Activated CD8-positive, alpha-beta memory T cell treated with anti-CD3 and anti-CD28 coated beads for 1 hour (primary cell): Measurements from ENCODE around the gene ALPK1.
A peak's percentile ranks its signal among the peaks of the same experiment; 100 is the strongest.
"Not testable (repeated sequence)": the region's sequence is repeated elsewhere in the genome, so short reads cannot be mapped to it uniquely, and the experiment has no call there.

Source experiments
- DNase-seq, 2 donors: peaks; one replicate each; pipeline ENCODE4 v3.0.0-alpha.2; 2020; ENCODE audit warnings: low read depth in 1 of 2; ENCODE audit errors: extremely low read depth in 1 of 2

The ALPK1 gene

GRCh38 chr4:112284166-112284565 is 13.0 kb upstream of the ALPK1 start:
- no peak for DNase-seq

- no peak for DNase-seq
Measured at GRCh38 chr4:112284662-112285411, 12.3 kb upstream of the ALPK1 start.

- no peak for DNase-seq
Measured at GRCh38 chr4:112287258-112287989, 9.7 kb upstream of the ALPK1 start.

GRCh38 chr4:112288455-112288854 is 8.7 kb upstream of the ALPK1 start:
- no peak for DNase-seq

- no peak for DNase-seq
Measured at GRCh38 chr4:112289407-112290253, 7.5 kb upstream of the ALPK1 start.

GRCh38 chr4:112290341-112290740 is 6.8 kb upstream of the ALPK1 start:
- no peak for DNase-seq

- DNase-seq: no peak
Measured at GRCh38 chr4:112299721-112300120, 2.6 kb downstream of the ALPK1 start.

GRCh38 chr4:112302320-112303274 is 5.4 kb downstream of the ALPK1 start:
- no peak for DNase-seq

GRCh38 chr4:112305477-112305876 is 8.3 kb downstream of the ALPK1 start:
- not testable (repeated sequence) for DNase-seq

GRCh38 chr4:112309263-112309791 is 12.2 kb downstream of the ALPK1 start:
- peak in 1 of 2 donors; percentile 6 for DNase-seq

- no peak for DNase-seq
Measured at GRCh38 chr4:112311516-112311915, 14.3 kb downstream of the ALPK1 start.

GRCh38 chr4:112312610-112313239 is 15.6 kb downstream of the ALPK1 start:
- no peak for DNase-seq

- DNase-seq: no peak
Measured at GRCh38 chr4:112315446-112315845, 18.3 kb downstream of the ALPK1 start.

- DNase-seq: no peak
Measured at GRCh38 chr4:112316360-112316759, 19.2 kb downstream of the ALPK1 start.

- DNase-seq: no peak
Measured at GRCh38 chr4:112318239-112319142, 21.3 kb downstream of the ALPK1 start.

GRCh38 chr4:112321776-112322684 is 24.9 kb downstream of the ALPK1 start:
- peak; percentile 46 to 66 for DNase-seq

GRCh38 chr4:112322866-112323265 is 25.7 kb downstream of the ALPK1 start:
- DNase-seq: no peak
